Bronchial epithelial cell (primary cell): ENCODE results near the gene PKNOX2. TPM values are rescaled to one million over a fixed set of nuclear protein-coding genes. Genes with fewer than 3 reads are reported as not detected.

Experiments
- DNase-seq: peaks from one replicate; pipeline ENCODE4 v3.0.0-alpha.2; 2010; ENCODE audit warnings: low read depth
- FAIRE-seq: peaks from 2 replicates; lab custom pipeline; 2011; peaks lifted over from hg19 to GRCh38; lab: Jason Lieb, UNC
- H3K27me3 ChIP-seq: 2 replicates; pipeline ENCODE4 v1.5.1; 2011; ENCODE audit warnings: low read length; ENCODE audit not compliant: control insufficient read depth, insufficient read depth
- H3K36me3 ChIP-seq: 2 replicates; pipeline ENCODE4 v1.5.1; 2011; ENCODE audit warnings: low read length; ENCODE audit not compliant: control insufficient read depth, insufficient read depth
- H3K4me3 ChIP-seq: 2 replicates; pipeline ENCODE4 v1.5.1; 2011; ENCODE audit warnings: mild to moderate bottlenecking, low read depth, low read length, control low read depth
- CTCF ChIP-seq: IDR thresholded peaks from 2 replicates; pipeline ENCODE4 v1.5.1; 2011; ENCODE audit warnings: mild to moderate bottlenecking, moderate library complexity, low read length, control low read depth, inconsistent platforms; ENCODE audit not compliant: insufficient read depth, severe bottlenecking
- total RNA-seq: library from RNA; depleted of rRNA; stranded (reverse); fragments of >200 nt; gene quantifications from 2 replicates; pipeline ENCODE4 v1.2.1, GENCODE V29; 2014

Gene PKNOX2
- total RNA-seq, 1 donor from 2014 or later: not detected

- DNase-seq (peak; percentile 60), FAIRE-seq (no peak)
- no peak overlapping the region for H3K4me3 ChIP-seq
- TF ChIP-seq CTCF: no peak
- H3K27me3 ChIP-seq: no peaks in the 10 kb centered on the region
- H3K36me3 ChIP-seq: no peaks in the 10 kb centered on the region
Measured at GRCh38 chr11:125364121-125364826, 199.7 kb downstream of the PKNOX2 start.

- DNase-seq (no peak), FAIRE-seq (no peak)
- no peak for TF ChIP-seq CTCF
Measured at GRCh38 chr11:125365196-125365931, 200.8 kb downstream of the PKNOX2 start.

GRCh38 chr11:125367710-125368109, 203.2 kb downstream of the PKNOX2 start:
- DNase-seq: no peak
- no peak for FAIRE-seq
- TF ChIP-seq CTCF: no peak
- Histone ChIP-seq H3K36me3 (no peaks in the 10 kb centered on the region), H3K4me3 (no peak overlapping the region), H3K27me3 (no peaks in the 10 kb centered on the region)

More at GRCh38 chr11:125365196-125365931, 200.8 kb downstream of the PKNOX2 start:
- Histone ChIP-seq H3K27me3 (no peaks in the 10 kb centered on the region), H3K36me3 (no peaks in the 10 kb centered on the region), H3K4me3 (no peak overlapping the region)

- no peaks in the 10 kb centered on the region for H3K36me3 ChIP-seq
- peak; percentile 70 for FAIRE-seq
- H3K4me3 ChIP-seq: no peak overlapping the region
- no peak for TF ChIP-seq CTCF
- no peaks in the 10 kb centered on the region for H3K27me3 ChIP-seq
- DNase-seq: no peak
Measured at GRCh38 chr11:125368757-125369156, 204.2 kb downstream of the PKNOX2 start.

GRCh38 chr11:125369808-125370207, 205.3 kb downstream of the PKNOX2 start:
- FAIRE-seq (no peak), DNase-seq (no peak)
- TF ChIP-seq CTCF: no peak
- no peaks in the 10 kb centered on the region for H3K27me3 ChIP-seq
- no peaks in the 10 kb centered on the region for H3K36me3 ChIP-seq
- no peak overlapping the region for H3K4me3 ChIP-seq
